Measurements from ENCODE around the gene NUS1.
"Not testable (repeated sequence)": the region's sequence is repeated elsewhere in the genome, so short reads cannot be mapped to it uniquely, and the experiment has no call there.

NUS1 gene

DNA sequence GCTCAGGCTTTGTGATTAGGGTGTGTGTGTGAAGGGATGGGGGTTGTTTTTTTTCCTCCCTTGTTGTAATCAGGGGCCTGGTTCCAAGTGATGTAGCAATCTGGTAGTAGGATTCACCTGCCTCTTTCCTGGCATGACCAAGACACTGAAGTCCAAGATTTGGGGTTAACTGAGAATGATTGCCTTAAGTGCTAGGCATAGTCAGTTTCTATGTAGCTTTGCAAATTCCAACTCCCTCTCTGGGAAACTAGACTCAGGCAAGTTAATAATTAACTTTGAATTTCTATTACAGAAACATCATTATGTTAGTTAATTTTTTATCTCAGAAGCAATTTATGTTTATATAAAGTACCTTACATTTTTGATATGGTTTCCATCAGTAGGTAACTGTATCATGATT is 43.6 kb downstream of the NUS1 start:
- no peak for DNase-seq

- DNase-seq: not testable (repeated sequence)
These were observed 46.3 kb downstream of the NUS1 start for GRCh38 chr6:117721520-117721919.

DNA sequence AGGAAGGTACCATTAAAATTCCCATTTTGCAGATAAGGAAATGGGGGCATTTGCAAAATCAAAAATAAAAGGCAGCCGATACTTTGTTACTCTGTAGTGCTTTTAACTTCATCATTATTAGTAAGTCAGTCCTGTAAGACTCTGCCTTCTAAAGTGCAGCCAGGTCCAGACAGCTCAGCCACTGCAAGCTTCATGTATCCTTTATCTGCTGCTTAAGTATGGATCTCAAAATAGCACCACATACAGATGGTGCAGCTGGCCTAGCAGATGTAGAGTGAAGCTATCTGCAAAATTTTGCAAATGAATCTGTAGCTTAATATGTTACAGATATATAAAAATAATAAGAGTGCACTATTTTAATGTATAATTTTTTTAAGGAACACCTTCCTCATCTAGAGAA is 53.4 kb downstream of the NUS1 start:
- DNase-seq: no peak

- DNase-seq: no peak
These were observed 54.3 kb downstream of the NUS1 start for GRCh38 chr6:117729613-117730012.

GRCh38 chr6:117733341-117733740 is 58.1 kb downstream of the NUS1 start:
- no peak for DNase-seq

DNA sequence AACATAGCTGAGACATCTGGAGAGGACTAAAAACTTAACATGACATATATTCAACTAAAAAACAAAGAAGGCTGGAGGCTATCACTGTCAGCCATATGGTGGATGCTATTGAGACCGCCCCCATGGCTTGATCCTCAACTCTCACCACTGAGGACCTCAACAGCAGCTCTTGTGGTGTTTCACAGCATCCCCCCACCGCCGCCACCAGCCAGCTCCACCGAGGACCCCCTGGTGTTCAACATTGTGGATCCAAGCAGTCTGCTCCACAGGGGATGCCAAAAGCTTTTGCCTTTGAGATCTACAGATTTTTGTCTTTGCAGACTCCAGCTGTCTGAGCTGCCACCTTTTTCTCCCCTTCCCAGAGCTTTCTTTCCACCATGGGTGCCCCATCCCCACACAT is 64.6 kb downstream of the NUS1 start:
- no peak for DNase-seq

GRCh38 chr6:117740605-117741004 is 65.3 kb downstream of the NUS1 start:
- DNase-seq: no peak

GRCh38 chr6:117750675-117751074 is 75.4 kb downstream of the NUS1 start:
- DNase-seq: not testable (repeated sequence)

Data from stimulated activated CD4-positive, alpha-beta T cell treated with anti-CD3 and anti-CD28 coated beads, Interleukin-15, amount 100 ng/mL, for 24 hours (primary cell).